HG02798 (cell line): ENCODE measurements around the gene CC2D2A.

Experiments used
- ATAC-seq: cut with Tn5 transposase; IDR thresholded peaks from one replicate; pipeline ENCODE4 v1.9.1; 2021; ENCODE audit warnings: mild to moderate bottlenecking; ENCODE audit not compliant: unreplicated experiment, poor library complexity

Gene CC2D2A

GRCh38 chr4:15551740-15552446 lies 82.2 kb downstream of the CC2D2A start:
- ATAC-seq, result no peak

DNA sequence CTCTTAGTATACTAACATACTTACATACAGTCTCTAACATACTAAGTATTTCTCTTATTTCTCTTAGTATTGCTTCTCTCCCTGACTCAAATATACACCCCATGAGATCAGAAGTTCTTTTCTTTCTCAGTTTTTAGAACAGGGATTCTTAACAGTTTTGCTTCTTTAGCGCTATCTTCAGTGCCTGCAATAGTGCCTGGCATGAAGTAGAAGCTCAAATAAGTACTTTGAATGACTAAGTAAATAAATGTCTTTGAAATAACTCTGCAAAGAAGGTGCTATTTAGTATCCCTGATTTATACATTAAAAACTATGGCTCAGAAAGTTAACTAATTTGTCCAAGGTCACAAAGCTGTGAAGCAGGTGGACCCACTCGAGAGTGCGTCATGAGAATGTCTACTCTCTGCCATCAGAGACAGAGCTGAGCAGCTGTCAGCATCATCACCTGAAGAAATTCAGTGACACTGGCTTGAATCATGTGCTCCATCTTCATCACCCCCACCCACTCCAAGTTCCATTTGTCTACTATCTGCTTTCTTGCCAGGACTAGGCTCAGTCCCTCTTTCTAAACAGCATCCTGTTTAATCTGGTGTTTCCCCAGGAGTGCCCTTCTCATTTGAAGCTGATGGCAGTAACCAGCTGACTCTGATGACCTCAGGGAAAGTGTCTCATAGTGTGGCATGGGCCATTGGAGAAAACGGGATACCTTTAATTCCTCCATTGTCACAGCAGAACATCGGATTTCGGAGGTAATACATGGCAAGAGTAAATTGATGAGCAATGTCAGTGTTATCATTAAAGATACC lies 83.1 kb downstream of the CC2D2A start:
- no peak for ATAC-seq

DNA sequence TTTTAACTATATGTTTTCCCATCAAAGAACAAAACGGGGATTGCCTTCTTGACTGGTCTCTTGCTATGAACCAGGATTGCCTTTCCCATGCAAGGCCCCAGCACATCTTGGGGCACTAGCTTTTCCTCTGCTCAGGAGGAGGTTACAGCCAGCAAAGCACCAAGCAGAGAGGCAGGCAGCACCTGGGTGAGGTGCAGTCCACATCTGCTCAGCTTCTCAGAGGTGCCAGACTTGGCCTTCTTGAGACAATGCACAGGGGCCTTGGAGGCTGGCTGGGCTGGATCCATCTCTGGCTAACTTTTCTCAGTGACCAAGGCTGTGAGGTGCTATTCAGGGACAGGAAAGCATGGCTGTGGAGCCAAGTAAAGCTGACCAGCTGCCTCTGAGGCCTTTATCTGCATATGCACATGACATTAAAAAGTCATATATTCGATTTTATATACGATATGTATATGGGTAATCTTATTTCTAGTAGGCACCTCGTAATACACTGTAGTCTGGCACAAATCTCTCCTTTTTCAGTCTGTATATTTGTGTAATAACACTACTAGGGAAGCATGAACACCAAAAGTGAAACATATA lies 86.9 kb downstream of the CC2D2A start:
- ATAC-seq, result no peak

DNA sequence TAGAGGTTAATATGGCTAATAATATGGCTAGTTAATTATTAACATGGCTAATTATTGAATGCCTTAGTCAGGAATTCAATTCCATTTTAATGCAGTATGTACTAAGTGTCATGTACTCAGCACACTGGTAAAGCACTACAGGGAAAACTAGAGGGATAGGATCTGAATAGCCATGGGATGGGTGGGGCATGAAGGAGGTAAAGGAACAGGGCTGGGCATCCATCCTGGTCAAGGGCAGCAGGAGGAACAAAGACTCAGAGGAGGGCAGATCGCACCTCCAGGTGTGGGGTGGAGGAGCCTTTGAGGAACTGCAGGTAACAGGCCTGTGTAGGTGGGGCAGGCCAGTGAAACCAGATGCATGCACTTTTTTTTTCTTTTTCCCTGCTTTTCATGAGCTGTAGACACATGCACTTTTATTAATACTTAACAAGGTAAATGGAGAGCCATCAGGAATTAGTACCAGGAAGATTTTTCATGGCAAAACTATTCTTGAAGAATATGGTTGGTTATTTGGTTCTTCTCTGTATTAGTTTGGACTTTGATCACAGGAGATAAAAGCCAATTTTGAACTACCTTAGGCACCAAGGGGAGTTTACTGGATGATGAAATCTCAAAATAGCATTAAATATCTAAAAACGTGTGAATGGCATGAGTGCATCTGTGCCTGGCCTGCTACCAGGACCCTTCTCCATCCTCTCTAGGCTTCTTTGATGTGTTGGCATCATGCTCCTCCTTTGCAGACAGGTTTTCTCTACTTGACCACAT lies 88.3 kb downstream of the CC2D2A start:
- ATAC-seq, result no peak

GRCh38 chr4:15558561-15558960 lies 88.9 kb downstream of the CC2D2A start:
- no peak for ATAC-seq

DNA sequence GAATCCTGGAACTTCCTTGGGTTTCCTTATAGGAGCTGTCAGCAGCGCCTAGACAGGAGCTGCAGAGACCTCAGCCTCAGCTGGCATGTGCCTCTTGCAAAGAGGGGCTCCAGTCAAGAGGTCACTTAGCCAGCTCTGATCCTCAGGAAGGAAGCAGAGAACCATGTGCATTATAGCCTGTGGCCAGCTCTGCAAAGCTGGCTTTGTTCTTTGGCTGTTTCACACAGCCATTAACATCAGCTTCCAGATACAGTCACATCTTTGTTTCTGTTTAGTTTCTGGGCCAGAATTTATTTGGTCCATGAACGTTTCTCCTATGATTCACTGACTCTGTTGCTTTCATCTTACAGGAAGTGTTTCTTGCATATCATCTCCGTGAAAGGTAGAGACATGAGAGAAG lies 92.4 kb downstream of the CC2D2A start:
- no peak for ATAC-seq

- no peak for ATAC-seq
Measured at GRCh38 chr4:15562623-15563022, 92.9 kb downstream of the CC2D2A start.

DNA sequence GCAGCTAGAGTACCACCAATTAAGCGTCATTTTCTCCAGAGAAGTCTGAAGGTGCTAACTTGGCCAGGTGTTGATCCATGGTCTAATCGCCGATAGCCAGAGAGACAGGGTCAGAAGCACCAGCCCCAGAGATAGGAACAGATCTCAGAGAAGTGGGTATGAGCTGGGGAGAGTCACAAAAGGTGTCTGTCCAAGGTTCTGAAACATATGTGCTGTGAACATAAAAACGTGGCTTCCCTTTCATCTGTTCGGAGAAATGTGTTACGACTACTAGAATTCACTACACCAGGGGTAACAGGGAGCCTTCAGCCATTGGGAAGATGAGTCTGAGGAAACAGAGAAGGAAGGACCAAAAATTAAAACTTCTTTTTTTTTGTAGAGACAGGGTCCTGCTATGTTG lies 94.2 kb downstream of the CC2D2A start:
- no peak for ATAC-seq

GRCh38 chr4:15568821-15569220 lies 99.1 kb downstream of the CC2D2A start:
- ATAC-seq, result no peak

DNA sequence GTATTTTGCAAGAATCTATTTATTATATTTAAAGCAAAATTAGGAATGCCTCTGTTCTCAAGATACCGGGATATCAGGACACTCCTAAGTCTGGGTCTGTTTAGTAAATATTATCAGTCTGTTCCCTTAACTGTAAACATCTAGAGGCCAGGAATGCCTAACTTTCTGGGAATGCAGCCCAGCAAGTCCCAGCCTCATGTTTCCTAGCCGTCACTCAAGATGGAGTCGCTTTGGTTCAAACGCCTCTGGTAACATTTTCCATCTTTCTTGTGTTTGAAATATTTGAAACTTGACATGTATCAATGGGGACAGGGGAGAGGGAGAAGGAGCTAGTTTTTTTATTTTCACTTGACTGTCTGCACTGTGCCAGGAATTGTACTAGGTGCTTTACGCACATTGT lies 100.1 kb downstream of the CC2D2A start:
- ATAC-seq, result no peak

DNA sequence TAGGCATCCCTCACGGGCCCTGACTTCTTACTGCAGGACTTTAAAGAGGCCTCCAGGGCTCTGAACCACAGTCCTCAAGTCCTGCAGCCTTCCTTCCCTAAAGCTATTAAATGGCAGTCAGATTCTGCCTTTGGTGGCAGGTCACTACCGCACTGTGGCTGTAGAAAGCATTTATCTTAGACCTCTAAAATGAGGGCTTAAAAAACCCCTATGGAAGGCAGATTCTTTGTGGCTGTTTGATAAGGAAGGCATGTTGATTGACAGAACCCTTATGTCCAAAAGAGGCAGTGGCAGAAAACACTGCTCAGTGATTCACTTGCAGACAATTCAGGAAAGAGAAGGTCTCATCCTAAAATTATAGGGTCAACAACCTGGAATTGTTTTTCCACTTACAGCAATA lies 106.3 kb downstream of the CC2D2A start:
- ATAC-seq, result no peak

- ATAC-seq, result no peak
Measured at GRCh38 chr4:15577508-15577907, 107.8 kb downstream of the CC2D2A start.

DNA sequence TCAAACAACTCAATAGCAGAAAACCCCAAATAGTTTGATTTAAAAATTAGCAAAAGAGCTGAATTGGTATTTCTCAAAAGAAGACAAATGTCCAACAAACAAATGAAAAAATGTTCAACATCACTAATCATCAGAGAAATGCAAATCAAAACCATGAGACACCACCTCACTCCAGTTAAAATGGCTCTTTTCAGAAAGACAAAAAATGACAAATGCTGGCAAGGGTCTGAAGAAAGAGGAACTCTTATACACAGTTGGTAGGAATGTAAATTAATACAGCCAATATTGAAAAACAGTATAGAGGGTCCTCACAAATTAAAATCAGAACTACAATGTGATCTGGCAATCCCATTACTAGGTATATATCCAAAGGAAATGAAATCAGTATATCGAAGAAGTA lies 115.1 kb downstream of the CC2D2A start:
- ATAC-seq, result no peak

DNA sequence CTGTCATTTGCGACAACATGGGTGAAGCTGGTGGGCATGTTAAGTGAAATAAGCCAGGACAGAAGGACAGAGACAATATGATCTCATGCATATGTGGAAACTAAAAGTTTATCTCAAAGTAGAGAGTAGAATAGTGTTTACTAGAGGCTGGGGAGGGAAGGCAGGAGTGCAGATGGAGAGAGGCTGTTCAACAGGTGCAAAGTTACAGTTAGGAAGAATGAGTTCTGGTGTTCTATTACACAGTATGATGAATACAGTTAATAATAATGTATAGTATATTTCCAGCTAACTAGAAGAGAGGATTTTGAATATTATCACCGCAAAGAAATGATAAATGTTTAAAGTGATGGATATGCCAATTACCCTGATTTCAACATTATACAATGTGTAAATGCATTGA lies 115.6 kb downstream of the CC2D2A start:
- ATAC-seq, result no peak

DNA sequence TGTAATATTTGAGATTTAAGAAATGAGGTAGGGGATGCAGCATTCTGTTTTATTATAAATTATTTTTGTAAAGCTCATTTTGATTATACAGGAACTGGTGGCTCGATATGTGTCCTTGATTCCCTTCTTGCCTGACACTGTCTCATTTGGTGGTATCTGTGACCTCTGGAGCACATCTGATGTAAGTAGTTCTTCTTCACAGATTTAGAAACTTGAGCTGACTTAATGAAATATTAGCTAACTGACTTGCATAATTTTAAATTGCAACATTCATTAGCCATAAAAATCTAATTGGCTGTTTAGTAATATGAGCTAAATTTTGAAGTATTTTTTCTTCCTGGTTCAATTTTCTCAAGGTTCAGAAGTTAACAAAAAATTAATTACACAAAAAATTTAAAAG lies 116.4 kb downstream of the CC2D2A start:
- ATAC-seq, result no peak

DNA sequence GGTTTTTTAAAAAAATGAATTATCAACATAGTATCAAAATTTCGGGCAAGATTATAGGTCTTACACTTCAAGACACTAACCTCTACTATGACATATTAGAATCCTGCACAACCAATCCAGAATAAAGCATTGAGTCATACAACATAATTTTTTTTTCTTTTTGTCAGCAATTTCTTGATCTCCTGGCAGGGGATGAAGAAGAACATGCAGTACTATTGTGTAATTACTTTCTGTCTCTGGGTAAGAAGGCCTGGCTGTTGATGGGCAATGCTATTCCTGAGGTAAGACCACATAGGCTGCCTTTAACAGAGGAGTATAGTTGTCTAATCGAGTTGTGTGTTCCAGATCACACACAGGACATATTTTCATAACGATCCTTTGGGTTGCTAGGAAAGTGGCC lies 118.0 kb downstream of the CC2D2A start:
- ATAC-seq, result no peak

GRCh38 chr4:15592799-15593198 lies 123.1 kb downstream of the CC2D2A start:
- no peak for ATAC-seq

- ATAC-seq, result no peak
Measured at GRCh38 chr4:15598644-15599043, 129.0 kb downstream of the CC2D2A start.

- no peak for ATAC-seq
Measured at GRCh38 chr4:15600176-15600575, 130.5 kb downstream of the CC2D2A start.

GRCh38 chr4:15601862-15602261 lies 132.2 kb downstream of the CC2D2A start:
- no peak for ATAC-seq

- no peak for ATAC-seq
Measured at GRCh38 chr4:15605537-15605936, 135.9 kb downstream of the CC2D2A start.
